ENCODE data around the gene MYCN. TPM values are rescaled to one million over a fixed set of nuclear protein-coding genes. Genes with fewer than 3 reads are reported as not detected.

MYCN gene
- total RNA-seq, 1 experiment from 2014 or later = 54.4 TPM

- H3K9me3 ChIP-seq = no peaks in the 10 kb centered on the region
- H3K4me1 Mint-ChIP-seq (ENCODE audit: low read depth, unreplicated experiment) = peaks cover 8% of the 10 kb centered on the region
- H3K9me3 Mint-ChIP-seq (ENCODE audit: unreplicated experiment) = no peaks in the 10 kb centered on the region
- H3K27me3 Mint-ChIP-seq (ENCODE audit: insufficient read depth, unreplicated experiment) = no peaks in the 10 kb centered on the region
- no peak for TF ChIP-seq CTCF (IDR thresholded peaks at IDR 0.05; ENCODE audit: insufficient read depth in 1 of 2, low read depth in 1 of 2, low read length in 1 of 2, severe bottlenecking in 1 of 2, unreplicated experiment in 1 of 2)
- DNase-seq = no peak
- H3K4me3 ChIP-seq (ENCODE audit: low read depth, low read length) = no peak overlapping the region
- no peaks in the 10 kb centered on the region for H3K36me3 Mint-ChIP-seq (ENCODE audit: insufficient read depth, unreplicated experiment)
- no peaks in the 10 kb centered on the region for H3K27me3 ChIP-seq (replicated peaks; ENCODE audit: control insufficient read depth, insufficient read depth, low read length)
- ChIA-PET POLR2A (no interaction called here), CTCF (no interaction called here)
- BruUV-seq (replicated peaks) = no TSS peak
- no peaks in the 10 kb centered on the region for H3K4me1 ChIP-seq
- H3K4me3 Mint-ChIP-seq (ENCODE audit: unreplicated experiment) = no peak overlapping the region
- no peaks in the 10 kb centered on the region for H3K36me3 ChIP-seq (ENCODE audit: control insufficient read depth, insufficient read depth, low read length)
- no peak overlapping the region for H3K27ac Mint-ChIP-seq (ENCODE audit: unreplicated experiment)
- intact Hi-C loops (cut with micrococcal nuclease; ENCODE audit: unreplicated experiment) = no loop called here
Observed at GRCh38 chr2:15969214-15969613, 28.9 kb downstream of the MYCN start.

- DNase-seq = no peak
- Mint-ChIP-seq H3K36me3 (ENCODE audit: insufficient read depth, unreplicated experiment) (no peaks in the 10 kb centered on the region), H3K27me3 (ENCODE audit: insufficient read depth, unreplicated experiment) (no peaks in the 10 kb centered on the region), H3K9me3 (ENCODE audit: unreplicated experiment) (no peaks in the 10 kb centered on the region), H3K4me3 (ENCODE audit: unreplicated experiment) (no peak overlapping the region), H3K4me1 (ENCODE audit: low read depth, unreplicated experiment) (peaks cover 8% of the 10 kb centered on the region), H3K27ac (ENCODE audit: unreplicated experiment) (no peak overlapping the region)
- Histone ChIP-seq H3K4me3 (ENCODE audit: low read depth, low read length) (no peak overlapping the region), H3K4me1 (no peaks in the 10 kb centered on the region), H3K9me3 (no peaks in the 10 kb centered on the region), H3K36me3 (ENCODE audit: control insufficient read depth, insufficient read depth, low read length) (no peaks in the 10 kb centered on the region), H3K27me3 (replicated peaks; ENCODE audit: control insufficient read depth, insufficient read depth, low read length) (no peaks in the 10 kb centered on the region)
- no peak for TF ChIP-seq CTCF (IDR thresholded peaks at IDR 0.05; ENCODE audit: insufficient read depth in 1 of 2, low read depth in 1 of 2, low read length in 1 of 2, severe bottlenecking in 1 of 2, unreplicated experiment in 1 of 2)
- CTCF ChIA-PET = no interaction called here
- BruUV-seq (replicated peaks) = no TSS peak
- POLR2A ChIA-PET = no interaction called here
- intact Hi-C loops (cut with micrococcal nuclease; ENCODE audit: unreplicated experiment) = no loop called here
Observed at GRCh38 chr2:15970701-15971100, 30.4 kb downstream of the MYCN start.

- no TSS peak for BruUV-seq (replicated peaks)
- DNase-seq = no peak
- TF ChIP-seq CTCF (IDR thresholded peaks at IDR 0.05; ENCODE audit: insufficient read depth in 1 of 2, low read depth in 1 of 2, low read length in 1 of 2, severe bottlenecking in 1 of 2, unreplicated experiment in 1 of 2) = no peak
- Mint-ChIP-seq H3K9me3 (ENCODE audit: unreplicated experiment) (no peaks in the 10 kb centered on the region), H3K4me1 (ENCODE audit: low read depth, unreplicated experiment) (peaks cover 8% of the 10 kb centered on the region), H3K27ac (ENCODE audit: unreplicated experiment) (no peak overlapping the region), H3K36me3 (ENCODE audit: insufficient read depth, unreplicated experiment) (no peaks in the 10 kb centered on the region), H3K27me3 (ENCODE audit: insufficient read depth, unreplicated experiment) (no peaks in the 10 kb centered on the region), H3K4me3 (ENCODE audit: unreplicated experiment) (no peak overlapping the region)
- Histone ChIP-seq H3K4me1 (no peaks in the 10 kb centered on the region), H3K36me3 (ENCODE audit: control insufficient read depth, insufficient read depth, low read length) (no peaks in the 10 kb centered on the region), H3K9me3 (no peaks in the 10 kb centered on the region), H3K27me3 (replicated peaks; ENCODE audit: control insufficient read depth, insufficient read depth, low read length) (no peaks in the 10 kb centered on the region), H3K4me3 (ENCODE audit: low read depth, low read length) (no peak overlapping the region)
- CTCF ChIA-PET = no interaction called here
- POLR2A ChIA-PET = no interaction called here
- intact Hi-C loops (cut with micrococcal nuclease; ENCODE audit: unreplicated experiment) = no loop called here
Observed at GRCh38 chr2:15971351-15971750, 31.0 kb downstream of the MYCN start.

Measured in Caco-2 (cell line).